Omental fat pad (tissue), 4 donors: ENCODE data around the gene CNTN4. TPM values are rescaled to one million over a fixed set of nuclear protein-coding genes. Genes with fewer than 3 reads are reported as not detected.
"Not testable (repeated sequence)": the region's sequence is repeated elsewhere in the genome, so short reads cannot be mapped to it uniquely, and the experiment has no call there.

Source experiments
- ATAC-seq: fragments of 150-250 bp; one replicate; pipeline ENCODE4 v1.9.1; 2016; ENCODE audit warnings: mild to moderate bottlenecking, moderate library complexity; ENCODE audit not compliant: low FRiP score
- DNase-seq: peaks from one replicate; pipeline ENCODE4 v3.0.0-alpha.2; 2019; ENCODE audit warnings: low spot score
- total RNA-seq, 4 donors: library from RNA; depleted of rRNA; stranded (reverse); fragments of >200 nt; gene quantifications; one replicate each; pipeline ENCODE4 v1.1.0, GENCODE V29; 2016
- TF ChIP-seq, protein P1 (sequence below), 3 donors: fragments of 450-650 bp; IDR thresholded peaks; one replicate each; pipeline ENCODE4 v1.5.1; 2016 to 2017; ENCODE audit warnings: antibody characterized with exemption in 3 of 3, mild to moderate bottlenecking in 3 of 3, moderate library complexity in 2 of 3

CNTN4 gene
- total RNA-seq, 4 donors from 2014 or later, result 2.6 to 9.5 (median 7.2) TPM

DNA sequence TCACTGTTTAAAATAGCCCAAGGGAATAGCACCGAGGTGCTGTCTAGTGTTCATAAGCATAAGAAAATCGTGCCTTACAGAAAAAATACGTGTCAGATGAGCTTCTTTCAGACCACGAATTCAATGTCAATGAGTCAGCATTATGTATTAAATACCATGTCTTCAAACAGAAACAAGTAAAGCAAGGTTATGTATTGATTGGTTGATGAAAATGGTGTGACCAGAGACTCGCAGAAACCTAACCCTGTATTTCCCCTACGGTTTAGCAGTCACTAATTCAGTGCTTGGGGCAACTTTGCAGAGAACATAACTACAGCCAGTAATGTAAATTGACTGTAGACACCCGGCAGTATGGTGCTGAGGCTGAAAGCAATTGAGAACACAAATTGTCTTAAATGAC lies 703.8 kb downstream of the CNTN4 start:
- TF ChIP-seq, protein P1, sequence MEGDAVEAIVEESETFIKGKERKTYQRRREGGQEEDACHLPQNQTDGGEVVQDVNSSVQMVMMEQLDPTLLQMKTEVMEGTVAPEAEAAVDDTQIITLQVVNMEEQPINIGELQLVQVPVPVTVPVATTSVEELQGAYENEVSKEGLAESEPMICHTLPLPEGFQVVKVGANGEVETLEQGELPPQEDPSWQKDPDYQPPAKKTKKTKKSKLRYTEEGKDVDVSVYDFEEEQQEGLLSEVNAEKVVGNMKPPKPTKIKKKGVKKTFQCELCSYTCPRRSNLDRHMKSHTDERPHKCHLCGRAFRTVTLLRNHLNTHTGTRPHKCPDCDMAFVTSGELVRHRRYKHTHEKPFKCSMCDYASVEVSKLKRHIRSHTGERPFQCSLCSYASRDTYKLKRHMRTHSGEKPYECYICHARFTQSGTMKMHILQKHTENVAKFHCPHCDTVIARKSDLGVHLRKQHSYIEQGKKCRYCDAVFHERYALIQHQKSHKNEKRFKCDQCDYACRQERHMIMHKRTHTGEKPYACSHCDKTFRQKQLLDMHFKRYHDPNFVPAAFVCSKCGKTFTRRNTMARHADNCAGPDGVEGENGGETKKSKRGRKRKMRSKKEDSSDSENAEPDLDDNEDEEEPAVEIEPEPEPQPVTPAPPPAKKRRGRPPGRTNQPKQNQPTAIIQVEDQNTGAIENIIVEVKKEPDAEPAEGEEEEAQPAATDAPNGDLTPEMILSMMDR (IDR thresholded peaks at IDR 0.05), result no peak
- ATAC-seq, result no peak
- DNase-seq, result no peak

DNA sequence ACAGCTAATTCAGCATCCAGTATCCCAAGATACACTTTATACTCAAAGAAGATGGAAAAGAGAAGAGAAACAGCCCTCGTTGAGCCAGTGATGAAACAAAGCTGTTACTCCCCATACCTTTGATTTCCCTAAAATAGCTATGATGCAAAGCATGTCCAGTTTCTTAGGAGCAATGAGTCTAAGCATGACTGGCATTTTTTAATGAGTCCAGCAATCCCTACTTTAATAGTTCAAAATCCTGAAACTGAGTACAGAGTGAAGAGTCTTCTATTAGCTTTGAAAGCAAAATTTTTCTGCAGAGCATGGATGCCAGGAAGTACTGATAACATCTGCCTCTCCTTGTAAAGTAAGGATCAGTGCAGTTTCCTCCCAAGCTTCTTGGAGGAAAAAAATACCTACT lies 708.8 kb downstream of the CNTN4 start:
- no peak for DNase-seq
- TF ChIP-seq, protein P1 (IDR thresholded peaks at IDR 0.05), result no peak
- no peak for ATAC-seq

DNA sequence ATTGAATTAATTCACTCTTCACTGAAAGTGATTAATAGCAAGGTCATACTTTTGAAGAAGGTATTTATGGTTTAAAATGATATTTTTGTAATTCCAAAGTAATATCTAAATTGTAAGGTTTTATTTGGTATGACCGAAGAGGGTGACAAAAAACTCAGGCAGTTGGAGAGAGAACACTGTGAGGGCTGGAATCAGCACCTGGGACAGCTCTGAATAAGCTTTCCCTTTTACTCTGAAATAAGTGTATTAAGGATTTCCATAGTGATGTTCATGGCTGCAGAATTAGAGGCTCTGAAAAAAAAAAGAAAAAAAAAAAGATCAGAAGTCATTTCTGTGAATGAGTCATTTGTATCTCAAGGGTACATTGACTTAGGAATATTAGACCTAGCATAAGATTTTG lies 712.1 kb downstream of the CNTN4 start:
- no peak for DNase-seq
- TF ChIP-seq, protein P1 (IDR thresholded peaks at IDR 0.05), result no peak
- no peak for ATAC-seq

DNA sequence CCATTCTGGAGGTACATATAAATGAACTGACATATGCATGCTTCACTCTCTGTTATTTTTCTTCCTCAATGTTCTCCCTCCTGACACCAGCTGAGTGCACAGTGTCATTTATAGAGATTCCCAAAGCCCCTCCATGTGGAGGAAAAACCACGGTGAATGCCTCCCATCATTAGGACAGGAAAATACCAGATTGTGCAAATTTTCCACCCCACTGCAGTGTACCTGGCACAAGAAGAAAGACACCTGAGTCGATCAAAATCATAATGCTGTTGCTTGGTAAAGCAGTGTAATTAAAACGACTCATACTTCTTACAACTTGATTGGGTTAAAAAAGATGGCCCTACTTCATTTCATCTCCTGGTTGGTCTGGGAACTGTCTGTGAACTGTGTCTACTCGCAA lies 720.9 kb downstream of the CNTN4 start:
- TF ChIP-seq, protein P1 (IDR thresholded peaks at IDR 0.05), result no peak
- ATAC-seq (no peak), DNase-seq (no peak)

DNA sequence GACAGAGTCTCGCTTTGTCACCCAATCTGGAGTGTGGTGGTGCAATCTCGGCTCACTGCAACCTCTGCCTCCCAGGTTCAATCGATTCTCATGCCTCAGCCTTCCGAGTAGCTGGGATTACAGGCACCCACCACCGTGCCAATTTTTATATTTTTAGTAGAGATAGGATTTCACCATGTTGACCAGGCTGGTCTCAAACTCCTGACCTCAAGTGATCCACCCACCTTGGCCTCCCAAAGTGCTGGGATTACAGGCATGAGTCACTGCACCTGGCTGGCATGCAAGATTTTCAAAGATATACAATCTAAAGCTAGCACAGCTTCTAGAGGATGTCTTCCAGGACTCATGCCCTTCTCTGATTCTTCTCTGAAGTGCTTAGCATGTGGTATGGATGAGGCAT lies 722.3 kb downstream of the CNTN4 start:
- not testable (repeated sequence) for ATAC-seq, DNase-seq

DNA sequence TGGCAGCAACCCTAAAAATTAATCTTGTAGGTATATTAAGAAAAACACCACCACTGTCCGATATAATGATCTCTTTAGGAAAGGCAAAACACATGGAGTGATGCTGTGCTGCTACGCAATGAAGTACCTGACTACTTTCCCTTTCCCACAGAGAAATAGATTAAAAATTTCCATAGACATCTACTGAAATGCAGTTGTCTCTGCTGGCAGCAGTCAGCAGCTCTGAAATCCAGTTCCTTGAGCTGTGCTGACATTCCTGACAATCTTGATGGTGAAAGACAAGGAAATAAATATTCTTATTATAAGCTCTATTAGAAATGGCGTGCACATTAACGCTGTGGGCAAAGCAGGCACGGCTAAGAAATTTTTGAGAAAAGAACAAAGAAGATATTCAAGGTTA lies 723.9 kb downstream of the CNTN4 start:
- DNase-seq (no peak), ATAC-seq (no peak)
- TF ChIP-seq, protein P1 (IDR thresholded peaks at IDR 0.05), result no peak

DNA sequence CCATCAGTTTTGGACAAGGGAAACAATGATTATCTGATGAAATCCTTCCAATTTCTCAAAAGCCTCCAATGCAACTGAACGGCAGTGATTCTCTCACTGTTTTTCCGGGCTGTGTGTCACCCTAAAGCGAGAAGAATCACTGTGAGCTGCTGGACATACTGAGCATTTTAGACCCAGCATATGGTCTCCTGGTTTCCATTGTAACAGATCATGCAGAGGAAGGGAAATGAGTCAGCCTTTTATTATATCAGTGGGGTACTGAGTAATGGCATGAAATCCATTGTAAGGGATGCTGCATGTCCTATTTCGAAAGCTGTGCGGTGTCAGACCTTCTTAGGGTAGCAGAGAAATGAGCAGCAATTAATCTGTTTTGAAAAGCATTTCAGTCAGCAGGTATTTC lies 724.4 kb downstream of the CNTN4 start:
- no peak for DNase-seq
- no peak for ATAC-seq
- TF ChIP-seq, protein P1 (IDR thresholded peaks at IDR 0.05), result no peak
